NCI-H2227 treated with DMSO at 0.1 percent for 48 hours (cell line): ENCODE data around the gene ITPR3.

Experiments
- DNase-seq: peaks from one replicate; lab custom pipeline; 2025; lab: John Stamatoyannopoulos, UW

ITPR3 gene

DNA sequence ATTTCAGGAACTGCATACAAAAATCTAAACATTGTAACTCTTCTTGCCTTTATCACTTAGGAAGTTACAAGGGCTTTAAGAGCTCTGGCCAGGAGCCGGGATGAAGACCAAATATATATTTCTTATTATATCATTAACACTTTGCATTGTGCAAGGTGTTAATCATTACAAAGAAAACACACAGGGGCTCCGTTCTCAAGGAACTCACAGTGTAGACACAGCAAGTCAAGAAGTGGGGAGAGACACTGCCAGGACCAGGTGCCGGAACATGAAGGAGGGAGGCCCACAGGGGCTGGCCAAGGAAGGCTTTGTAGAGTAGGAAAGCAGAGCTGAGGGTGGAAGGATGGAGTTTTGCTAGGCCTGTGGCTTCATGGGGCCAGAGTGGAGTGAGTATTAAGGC is 17.4 kb downstream of the ITPR3 start:
- DNase-seq, result no peak

DNA sequence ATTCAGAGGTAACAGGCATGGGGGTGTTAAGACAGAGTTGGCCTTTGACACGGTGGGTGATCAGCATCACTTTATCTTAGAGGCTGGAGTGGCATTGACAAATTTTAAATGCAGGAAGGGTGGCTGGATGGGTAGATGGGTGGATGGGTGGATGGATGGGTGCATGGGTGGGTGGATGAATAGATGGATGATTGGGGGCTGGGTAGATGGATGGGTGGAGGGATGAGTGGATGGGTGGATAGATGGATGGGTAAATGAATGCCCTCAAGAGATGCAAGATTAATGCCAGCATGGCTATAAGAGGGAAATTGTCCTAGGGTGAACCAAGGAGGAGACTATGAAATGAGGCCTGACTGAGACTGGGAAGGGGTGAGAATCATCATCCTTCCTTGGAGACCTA is 18.4 kb downstream of the ITPR3 start:
- no peak for DNase-seq

DNA sequence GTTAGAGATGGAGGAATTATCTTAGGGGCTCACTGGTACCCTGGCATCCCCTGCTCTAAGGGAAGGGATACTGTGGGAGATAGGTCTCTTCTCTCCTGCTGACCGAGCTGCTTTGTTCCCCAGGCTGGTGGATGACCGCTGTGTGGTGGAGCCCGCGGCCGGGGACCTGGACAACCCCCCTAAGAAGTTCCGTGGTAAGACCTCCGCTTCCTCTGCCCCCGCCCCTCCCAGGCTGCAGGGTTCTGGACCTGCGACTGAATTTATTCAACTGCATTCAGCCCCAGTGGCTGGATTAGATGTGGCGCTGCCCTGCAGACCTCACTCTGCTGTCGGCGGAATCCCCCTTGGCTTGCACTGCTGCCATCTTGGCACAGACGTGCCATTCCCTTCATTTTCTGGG is 19.2 kb downstream of the ITPR3 start:
- DNase-seq, result no peak

GRCh38 chr6:33641144-33641543 is 20.0 kb downstream of the ITPR3 start:
- DNase-seq, result no peak

DNA sequence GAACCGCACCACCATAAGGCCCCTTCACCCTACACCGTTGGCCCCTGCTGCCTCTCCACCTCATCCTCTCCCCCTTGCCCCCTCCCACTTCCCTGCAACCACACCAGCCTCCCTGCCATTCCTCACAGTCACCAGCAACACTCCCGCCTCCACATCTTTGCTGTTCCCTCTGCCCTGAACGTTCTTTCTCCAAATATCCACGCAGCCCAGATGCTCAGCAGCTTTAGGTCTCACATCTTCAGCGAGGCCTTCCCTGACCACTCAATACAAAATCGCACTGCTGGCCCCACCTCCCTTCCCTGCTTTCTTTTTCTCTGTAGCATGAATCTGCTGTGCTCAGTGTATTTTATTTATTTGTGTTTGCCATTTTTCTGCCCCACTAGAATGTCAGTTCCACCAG is 20.5 kb downstream of the ITPR3 start:
- DNase-seq, result no peak

- DNase-seq, result no peak
Measured at GRCh38 chr6:33642897-33643296, 21.8 kb downstream of the ITPR3 start.

- no peak for DNase-seq
Measured at GRCh38 chr6:33651403-33651802, 30.3 kb downstream of the ITPR3 start.

DNA sequence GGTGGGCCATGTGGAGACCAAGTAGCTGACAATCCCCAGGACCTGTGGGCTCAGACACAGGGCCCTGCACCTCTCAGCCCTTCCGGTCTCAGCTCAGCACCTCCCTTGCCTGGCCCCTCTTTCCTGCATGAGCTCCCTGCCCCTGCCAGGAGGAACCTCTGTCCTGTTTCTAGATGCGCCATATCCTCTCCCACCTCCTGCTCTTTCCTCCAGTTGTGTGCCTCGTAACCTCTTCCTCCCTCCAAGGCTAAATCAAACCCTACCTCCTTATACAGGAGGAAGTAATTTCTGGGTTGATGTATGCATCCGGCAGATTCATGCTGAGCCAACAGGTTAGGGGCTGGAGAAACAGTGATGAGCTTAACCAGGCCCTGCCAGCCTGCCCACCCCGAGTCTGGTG is 30.9 kb downstream of the ITPR3 start:
- DNase-seq, result no peak

DNA sequence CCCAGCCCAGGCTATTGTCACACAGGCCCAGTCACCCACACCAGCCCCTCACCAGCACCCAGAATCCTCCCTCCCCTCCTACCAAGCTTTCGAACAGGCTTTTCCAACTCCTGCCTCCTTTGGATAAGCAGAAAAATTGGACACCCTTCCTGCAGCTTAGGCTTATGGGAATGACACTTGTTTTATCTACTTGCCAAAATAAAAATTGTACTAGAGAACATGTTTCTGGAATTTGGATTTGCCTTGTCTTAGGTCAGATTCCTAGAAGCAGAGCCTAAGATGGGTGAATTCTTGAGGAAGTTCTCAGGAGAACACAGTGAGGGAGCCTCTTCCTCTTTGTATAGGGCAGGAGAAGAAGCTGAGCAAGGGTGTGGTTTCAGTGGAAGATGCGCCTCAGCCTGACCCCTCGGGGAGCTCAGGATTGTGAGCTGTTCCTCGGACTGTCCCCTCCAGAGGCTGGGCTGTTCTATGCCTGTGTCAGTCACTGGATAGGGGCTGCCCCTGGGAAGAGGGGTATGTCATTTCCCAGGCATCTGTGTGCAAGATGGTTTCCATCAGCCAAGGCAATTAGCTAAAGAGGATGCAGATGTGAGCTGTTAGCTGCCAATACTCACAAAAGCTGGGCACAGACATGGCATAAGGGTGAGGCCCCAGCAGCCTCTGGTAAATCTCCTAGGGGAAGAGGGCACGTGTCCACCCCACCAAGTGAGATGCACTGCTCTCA is 33.9 kb downstream of the ITPR3 start:
- no peak for DNase-seq

- DNase-seq, result no peak
Measured at GRCh38 chr6:33656844-33657243, 35.7 kb downstream of the ITPR3 start.

DNA sequence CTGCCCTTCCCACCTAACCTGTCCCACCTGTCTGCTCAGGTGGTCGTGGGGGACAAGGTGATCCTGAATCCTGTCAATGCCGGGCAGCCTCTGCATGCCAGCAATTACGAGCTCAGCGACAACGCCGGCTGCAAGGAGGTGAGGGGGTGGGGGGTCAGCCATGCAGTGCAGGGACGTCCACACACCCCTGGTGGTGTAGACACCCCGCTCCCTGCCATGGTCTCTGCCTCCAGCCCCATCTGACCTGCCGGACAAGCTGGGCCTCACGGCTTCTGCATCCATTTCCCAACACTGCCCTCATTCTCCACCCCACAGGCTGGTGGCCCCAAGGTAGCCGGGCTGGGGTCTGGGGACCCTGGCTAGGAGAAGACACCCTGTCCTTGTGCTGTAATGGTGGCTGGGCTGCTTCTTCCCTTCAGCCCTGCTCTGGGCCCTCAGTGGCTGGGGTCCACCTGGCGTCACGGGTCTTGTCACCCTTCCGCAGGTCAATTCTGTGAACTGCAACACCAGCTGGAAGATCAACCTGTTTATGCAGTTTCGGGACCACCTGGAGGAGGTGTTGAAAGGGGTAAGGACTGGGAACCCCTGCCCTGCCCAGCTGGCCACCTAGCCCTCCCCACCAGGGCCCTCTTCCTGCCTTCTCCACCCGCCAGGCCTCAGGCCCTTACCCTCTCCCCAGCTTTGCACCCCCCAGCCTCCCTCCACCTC is 38.0 kb downstream of the ITPR3 start:
- DNase-seq, result no peak

GRCh38 chr6:33659986-33660385 is 38.9 kb downstream of the ITPR3 start:
- DNase-seq, result no peak

- peak; percentile 14 for DNase-seq
Measured at GRCh38 chr6:33661106-33661838, 40.1 kb downstream of the ITPR3 start.

DNA sequence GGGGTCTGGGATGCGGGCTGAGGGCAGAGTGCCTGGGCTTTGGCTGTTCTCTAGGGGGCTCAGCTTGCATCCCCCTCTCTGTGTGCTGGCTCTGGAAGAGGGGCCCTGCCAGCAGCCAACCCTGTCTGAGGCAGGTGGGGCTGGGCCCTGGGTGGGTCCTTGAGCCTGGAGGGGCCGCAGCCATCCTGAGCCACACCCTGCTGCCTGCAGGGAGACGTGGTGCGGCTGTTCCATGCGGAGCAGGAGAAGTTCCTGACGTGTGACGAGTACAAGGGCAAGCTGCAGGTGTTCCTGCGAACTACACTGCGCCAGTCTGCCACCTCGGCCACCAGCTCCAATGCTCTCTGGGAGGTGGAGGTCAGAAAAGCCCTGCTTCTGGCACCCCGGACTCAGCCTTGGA is 41.2 kb downstream of the ITPR3 start:
- no peak for DNase-seq

DNA sequence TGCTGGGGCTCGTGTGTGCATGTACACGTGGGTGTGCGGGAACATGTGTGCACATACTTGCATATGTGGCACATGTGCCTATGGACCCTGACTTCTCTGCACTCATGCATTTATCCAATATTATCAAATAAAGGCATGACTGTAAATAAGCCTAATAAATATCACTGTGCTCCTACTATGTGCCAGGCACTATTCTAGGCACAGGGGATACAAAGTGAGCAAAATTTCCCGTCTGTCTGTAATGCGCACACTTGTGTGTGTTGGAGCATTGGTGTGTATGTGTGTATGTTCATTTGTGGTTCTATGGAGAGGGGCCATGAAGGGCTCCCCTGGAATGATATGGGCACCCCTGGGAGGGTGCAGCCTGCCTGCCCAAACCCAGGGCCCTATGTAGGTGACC is 41.9 kb downstream of the ITPR3 start:
- DNase-seq, result no peak

DNA sequence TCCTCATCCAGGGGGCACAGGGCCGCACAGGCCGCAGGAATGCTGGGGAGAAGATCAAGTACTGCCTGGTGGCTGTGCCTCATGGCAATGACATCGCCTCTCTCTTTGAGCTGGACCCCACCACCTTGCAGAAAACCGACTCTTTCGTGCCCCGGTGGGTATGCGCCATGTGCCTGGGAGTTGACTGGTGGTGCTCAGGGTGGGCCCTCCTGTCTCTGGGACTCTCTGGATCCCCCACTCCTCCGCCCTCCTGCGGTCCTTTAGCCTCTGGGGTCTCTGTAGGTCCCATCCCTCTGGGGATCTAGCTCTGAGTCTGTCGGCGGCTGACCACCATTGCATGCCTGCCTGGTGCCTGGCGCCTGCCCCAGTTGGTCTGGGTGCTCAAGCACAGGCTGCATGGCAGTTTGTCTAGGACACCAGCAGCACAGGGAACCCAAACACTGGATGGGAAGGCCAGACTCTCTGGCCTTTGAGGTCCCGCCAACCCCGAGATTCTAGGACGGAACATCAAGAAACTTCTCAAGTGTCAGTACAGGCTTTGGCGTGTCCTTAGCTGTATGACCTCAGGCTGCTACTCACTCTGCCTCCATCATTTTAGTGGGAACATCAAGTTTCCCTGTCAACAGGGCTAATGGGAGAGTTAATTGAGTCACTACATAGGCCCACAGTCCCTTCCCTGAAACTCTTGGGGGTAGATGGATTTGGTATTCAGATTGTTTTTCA is 42.8 kb downstream of the ITPR3 start:
- DNase-seq, result no peak

DNA sequence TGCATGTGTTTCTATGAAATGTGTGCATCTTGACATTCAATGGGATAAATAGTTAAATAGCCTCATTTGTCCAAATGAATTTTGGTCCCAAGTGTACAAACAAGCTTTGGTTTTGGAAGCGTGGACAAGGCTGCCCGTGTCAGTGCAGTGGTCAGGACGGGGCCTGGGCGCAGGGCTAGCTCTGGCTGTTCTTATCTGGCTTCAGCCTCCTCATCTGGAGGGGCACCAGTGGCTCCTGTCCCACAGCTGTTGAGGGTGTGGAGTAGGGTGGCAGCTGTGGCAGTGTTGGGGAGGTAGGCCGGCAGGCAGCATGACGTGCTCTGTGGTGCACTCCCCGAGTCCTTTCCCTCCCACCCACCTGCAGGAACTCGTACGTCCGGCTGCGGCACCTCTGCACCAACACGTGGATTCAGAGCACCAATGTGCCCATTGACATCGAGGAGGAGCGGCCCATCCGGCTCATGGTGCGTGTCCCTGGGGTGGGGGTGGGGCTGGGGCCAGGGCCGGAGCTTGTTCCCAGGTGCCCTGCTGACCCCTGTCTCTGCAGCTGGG is 43.5 kb downstream of the ITPR3 start:
- DNase-seq, result no peak

GRCh38 chr6:33665957-33666356 is 44.8 kb downstream of the ITPR3 start:
- no peak for DNase-seq

DNA sequence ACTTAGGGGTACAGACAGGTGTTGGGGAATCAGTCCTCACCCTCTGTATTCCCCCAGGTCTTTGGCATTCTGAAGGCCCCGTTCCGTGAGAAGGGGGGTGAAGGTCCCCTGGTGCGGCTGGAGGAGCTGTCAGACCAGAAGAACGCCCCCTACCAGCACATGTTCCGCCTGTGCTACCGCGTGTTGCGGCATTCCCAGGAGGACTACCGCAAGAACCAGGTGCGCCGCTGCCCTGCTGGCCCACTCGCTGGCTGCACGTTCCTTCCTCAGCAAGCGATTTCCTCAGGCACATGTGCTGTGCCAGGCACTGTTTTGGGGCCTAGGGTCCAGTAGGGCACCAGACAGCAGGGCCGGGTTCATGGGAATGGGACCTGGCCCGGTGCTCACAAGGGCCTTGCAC is 46.0 kb downstream of the ITPR3 start:
- DNase-seq, result no peak

GRCh38 chr6:33667776-33668175 is 46.7 kb downstream of the ITPR3 start:
- no peak for DNase-seq

- DNase-seq, result no peak
Measured at GRCh38 chr6:33668328-33668727, 47.2 kb downstream of the ITPR3 start.

GRCh38 chr6:33668914-33669313 is 47.8 kb downstream of the ITPR3 start:
- DNase-seq, result no peak
